ENCODE data around the gene PLA2R1.

The PLA2R1 gene

GRCh38 chr2:159895258-159896065, 167.0 kb downstream of the PLA2R1 start:
- DNase-seq (ENCODE audit: low read depth in 3 of 3) = no peak

GRCh38 chr2:159894145-159894838, 168.1 kb downstream of the PLA2R1 start:
- DNase-seq (ENCODE audit: low read depth in 3 of 3) = no peak

- DNase-seq (ENCODE audit: low read depth in 3 of 3) = no peak
Observed at GRCh38 chr2:159892990-159893810, 169.2 kb downstream of the PLA2R1 start.

- no peak for DNase-seq (ENCODE audit: low read depth in 3 of 3)
Observed at GRCh38 chr2:159891917-159892730, 170.3 kb downstream of the PLA2R1 start.

GRCh38 chr2:159891267-159891588, 171.2 kb downstream of the PLA2R1 start:
- no peak for DNase-seq (ENCODE audit: low read depth in 3 of 3)

GRCh38 chr2:159890551-159891266, 171.7 kb downstream of the PLA2R1 start:
- no peak for DNase-seq (ENCODE audit: low read depth in 3 of 3)

- DNase-seq (ENCODE audit: low read depth in 3 of 3) = no peak
Observed at GRCh38 chr2:159882130-159882745, 180.2 kb downstream of the PLA2R1 start.

Data from stimulated activated CD4-positive, alpha-beta T cell treated with anti-CD3 and anti-CD28 coated beads, TNF-alpha, amount 100 ng/mL, for 24 hours (primary cell).